Activated CD4-positive, alpha-beta T cell treated with anti-CD3 and anti-CD28 coated beads, Interleukin-2, amount 10 ng/mL, durations not matched to agents 24 days and 14 days (primary cell): ENCODE data around the gene INSYN2B. TPM values are rescaled to one million over a fixed set of nuclear protein-coding genes. Genes with fewer than 3 reads are reported as not detected.
A peak's percentile ranks its signal among the peaks of the same experiment; 100 is the strongest.
"Not testable (repeated sequence)": the region's sequence is repeated elsewhere in the genome, so short reads cannot be mapped to it uniquely, and the experiment has no call there.

Source experiments
- DNase-seq: peaks from one replicate; pipeline ENCODE4 v3.0.0; 2022
- H3K27ac Mint-ChIP-seq: one replicate; pipeline ENCODE4 v1.8.0; 2022; ENCODE audit warnings: mild to moderate bottlenecking, mixed read lengths
- H3K27me3 Mint-ChIP-seq: one replicate; pipeline ENCODE4 v1.8.0; 2022; ENCODE audit warnings: mixed read lengths
- H3K36me3 Mint-ChIP-seq: one replicate; pipeline ENCODE4 v1.8.0; 2022; ENCODE audit warnings: low read depth, mild to moderate bottlenecking, mixed read lengths
- H3K4me1 Mint-ChIP-seq: one replicate; pipeline ENCODE4 v1.8.0; 2021; ENCODE audit warnings: mixed read lengths
- H3K4me3 Mint-ChIP-seq: one replicate; pipeline ENCODE4 v1.8.0; 2022; ENCODE audit warnings: mild to moderate bottlenecking, moderate library complexity, mixed read lengths
- H3K9me3 Mint-ChIP-seq: one replicate; pipeline ENCODE4 v1.8.0; 2021; ENCODE audit warnings: mixed read lengths
- intact Hi-C: fragments of 100-400 bp; cut with micrococcal nuclease; formaldehyde crosslinking; loops from one replicate; pipeline ENCODE4 v1.15.1; 2023
- total RNA-seq: library from RNA; stranded (reverse); gene quantifications from 2 replicates; pipeline ENCODE4 v1.2.3, GENCODE V29; 2022

Gene INSYN2B
- total RNA-seq, 1 donor from 2014 or later = not detected

DNA sequence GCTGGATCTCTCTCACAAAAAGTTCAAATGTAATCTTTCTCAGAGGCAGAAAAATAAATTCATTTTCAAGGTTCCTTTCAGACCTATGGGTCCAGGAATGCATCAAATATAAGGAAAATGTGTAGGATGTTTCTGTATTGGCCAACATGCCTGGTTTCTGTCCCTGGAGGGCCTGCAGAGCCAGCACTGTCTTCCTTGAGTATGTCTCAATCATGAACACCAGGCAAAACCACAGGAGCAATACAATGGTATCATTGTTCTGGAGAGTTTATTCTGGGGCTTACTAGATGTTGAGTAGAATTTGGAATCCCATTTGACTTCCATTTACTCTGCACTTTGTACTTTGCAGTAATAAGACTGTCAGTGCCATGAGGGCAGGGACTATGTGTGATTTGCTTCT is 23.5 kb downstream of the INSYN2B start:
- H3K4me1 Mint-ChIP-seq = peaks cover 2% of the 10 kb centered on the region
- no peaks in the 10 kb centered on the region for H3K27me3 Mint-ChIP-seq
- no peaks in the 10 kb centered on the region for H3K9me3 Mint-ChIP-seq
- H3K4me3 Mint-ChIP-seq = no peak overlapping the region
- intact Hi-C loops = no loop called here
- H3K36me3 Mint-ChIP-seq = peaks cover 11% of the 10 kb centered on the region
- no peak overlapping the region for H3K27ac Mint-ChIP-seq
- no peak for DNase-seq

- no peak overlapping the region for H3K27ac Mint-ChIP-seq
- peaks cover 14% of the 10 kb centered on the region for H3K36me3 Mint-ChIP-seq
- DNase-seq = no peak
- no peaks in the 10 kb centered on the region for H3K9me3 Mint-ChIP-seq
- peaks cover 2% of the 10 kb centered on the region for H3K4me1 Mint-ChIP-seq
- no peak overlapping the region for H3K4me3 Mint-ChIP-seq
- no peaks in the 10 kb centered on the region for H3K27me3 Mint-ChIP-seq
- intact Hi-C loops = no loop called here
Observed at GRCh38 chr5:169956126-169956525, 24.2 kb downstream of the INSYN2B start.

- no peaks in the 10 kb centered on the region for H3K9me3 Mint-ChIP-seq
- intact Hi-C loops = no loop called here
- DNase-seq = no peak
- H3K36me3 Mint-ChIP-seq = peaks cover 21% of the 10 kb centered on the region
- H3K4me1 Mint-ChIP-seq = peaks cover 2% of the 10 kb centered on the region
- no peak overlapping the region for H3K4me3 Mint-ChIP-seq
- no peak overlapping the region for H3K27ac Mint-ChIP-seq
- H3K27me3 Mint-ChIP-seq = no peaks in the 10 kb centered on the region
Observed at GRCh38 chr5:169954786-169955185, 25.5 kb downstream of the INSYN2B start.

- H3K4me1 Mint-ChIP-seq, H3K9me3 Mint-ChIP-seq, H3K4me3 Mint-ChIP-seq, H3K27me3 Mint-ChIP-seq, intact Hi-C loops, DNase-seq, H3K27ac Mint-ChIP-seq: not testable (repeated sequence)
- peaks cover 33% of the 10 kb centered on the region for H3K36me3 Mint-ChIP-seq
Observed at GRCh38 chr5:169953196-169953595, 27.1 kb downstream of the INSYN2B start.

GRCh38 chr5:169950333-169950732 is 30.0 kb downstream of the INSYN2B start:
- Mint-ChIP-seq H3K27ac (no peak overlapping the region), H3K36me3 (peaks cover 45% of the 10 kb centered on the region), H3K27me3 (no peaks in the 10 kb centered on the region), H3K4me3 (no peak overlapping the region), H3K9me3 (no peaks in the 10 kb centered on the region), H3K4me1 (peaks cover 5% of the 10 kb centered on the region)
- DNase-seq = no peak
- intact Hi-C loops = no loop called here

- no peak for DNase-seq
- H3K9me3 Mint-ChIP-seq = no peaks in the 10 kb centered on the region
- intact Hi-C loops = no loop called here
- no peaks in the 10 kb centered on the region for H3K27me3 Mint-ChIP-seq
- H3K4me1 Mint-ChIP-seq = peaks cover 9% of the 10 kb centered on the region
- H3K36me3 Mint-ChIP-seq = peaks cover 34% of the 10 kb centered on the region
- H3K4me3 Mint-ChIP-seq = no peak overlapping the region
- no peak overlapping the region for H3K27ac Mint-ChIP-seq
Observed at GRCh38 chr5:169946743-169947295, 33.5 kb downstream of the INSYN2B start.

- no peak overlapping the region for H3K4me3 Mint-ChIP-seq
- H3K27me3 Mint-ChIP-seq = no peaks in the 10 kb centered on the region
- peak overlapping the region; percentile 55 for H3K27ac Mint-ChIP-seq
- peaks cover 9% of the 10 kb centered on the region for H3K4me1 Mint-ChIP-seq
- H3K36me3 Mint-ChIP-seq = peaks cover 28% of the 10 kb centered on the region
- intact Hi-C loops = no loop called here
- DNase-seq = no peak
- no peaks in the 10 kb centered on the region for H3K9me3 Mint-ChIP-seq
Observed at GRCh38 chr5:169945831-169946261, 34.4 kb downstream of the INSYN2B start.

DNA sequence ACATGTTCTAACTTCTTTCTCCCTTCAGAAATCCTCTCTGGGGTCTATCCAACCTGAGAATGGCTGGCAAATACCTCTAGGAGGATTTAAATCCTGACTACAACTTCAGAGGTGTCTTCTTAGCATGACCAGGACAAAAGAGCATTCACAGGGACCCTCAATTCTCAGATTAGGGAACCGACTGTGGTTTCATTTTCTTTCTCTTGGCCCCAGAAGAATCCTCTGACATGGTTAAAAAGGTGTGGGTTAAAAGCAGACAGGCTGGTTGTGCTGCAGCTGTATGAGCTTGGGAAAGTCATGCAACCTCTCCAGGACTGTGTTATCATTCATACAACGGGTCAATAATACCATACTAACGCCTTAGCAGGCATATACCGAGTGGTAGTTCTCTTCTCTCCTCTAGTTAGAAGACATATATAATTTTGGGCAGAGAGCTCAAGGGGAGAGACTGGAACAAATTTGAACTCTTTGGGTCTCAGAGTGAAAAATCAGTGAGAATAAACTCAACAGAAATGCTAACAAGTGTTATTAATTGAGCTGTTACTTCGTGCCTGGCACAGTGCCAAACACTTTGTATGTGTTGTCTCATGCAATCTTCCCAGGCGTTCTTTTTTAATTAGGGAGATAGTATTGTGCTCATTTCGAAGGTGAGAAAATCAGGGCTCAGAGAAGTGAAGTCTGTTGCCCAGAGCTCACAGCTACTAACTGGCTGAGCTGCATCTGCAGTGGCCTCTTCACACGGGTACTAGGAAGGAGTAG is 35.2 kb downstream of the INSYN2B start:
- H3K27ac Mint-ChIP-seq = no peak overlapping the region

GRCh38 chr5:169944115-169944514 is 36.2 kb downstream of the INSYN2B start:
- intact Hi-C loops = no loop called here
- H3K27ac Mint-ChIP-seq = peak overlapping the region; percentile 24

More for the DNA sequence above, 35.2 kb downstream of the INSYN2B start:
- no peaks in the 10 kb centered on the region for H3K9me3 Mint-ChIP-seq
- H3K4me3 Mint-ChIP-seq = no peak overlapping the region
- DNase-seq = no peak
- intact Hi-C loops = no loop called here
- peaks cover 25% of the 10 kb centered on the region for H3K36me3 Mint-ChIP-seq
- peaks cover 9% of the 10 kb centered on the region for H3K4me1 Mint-ChIP-seq
- H3K27me3 Mint-ChIP-seq = no peaks in the 10 kb centered on the region

GRCh38 chr5:169943026-169943425 is 37.3 kb downstream of the INSYN2B start:
- H3K27me3 Mint-ChIP-seq = no peaks in the 10 kb centered on the region
- no peak for DNase-seq
- intact Hi-C loops = no loop called here
- H3K4me1 Mint-ChIP-seq = peaks cover 9% of the 10 kb centered on the region
- H3K36me3 Mint-ChIP-seq = peaks cover 11% of the 10 kb centered on the region
- no peak overlapping the region for H3K27ac Mint-ChIP-seq
- H3K4me3 Mint-ChIP-seq = no peak overlapping the region
- no peaks in the 10 kb centered on the region for H3K9me3 Mint-ChIP-seq

More at GRCh38 chr5:169944115-169944514, 36.2 kb downstream of the INSYN2B start:
- DNase-seq = no peak
- Mint-ChIP-seq H3K27me3 (no peaks in the 10 kb centered on the region), H3K36me3 (peaks cover 20% of the 10 kb centered on the region), H3K4me3 (no peak overlapping the region), H3K9me3 (no peaks in the 10 kb centered on the region), H3K4me1 (peaks cover 9% of the 10 kb centered on the region)

- Mint-ChIP-seq H3K9me3 (no peaks in the 10 kb centered on the region), H3K4me3 (no peak overlapping the region), H3K27me3 (no peaks in the 10 kb centered on the region), H3K36me3 (peaks cover 9% of the 10 kb centered on the region), H3K4me1 (peaks cover 9% of the 10 kb centered on the region), H3K27ac (no peak overlapping the region)
- intact Hi-C loops = no loop called here
- no peak for DNase-seq
Observed at GRCh38 chr5:169942181-169942580, 38.1 kb downstream of the INSYN2B start.

GRCh38 chr5:169941542-169941941 is 38.8 kb downstream of the INSYN2B start:
- no peak overlapping the region for H3K4me3 Mint-ChIP-seq

DNA sequence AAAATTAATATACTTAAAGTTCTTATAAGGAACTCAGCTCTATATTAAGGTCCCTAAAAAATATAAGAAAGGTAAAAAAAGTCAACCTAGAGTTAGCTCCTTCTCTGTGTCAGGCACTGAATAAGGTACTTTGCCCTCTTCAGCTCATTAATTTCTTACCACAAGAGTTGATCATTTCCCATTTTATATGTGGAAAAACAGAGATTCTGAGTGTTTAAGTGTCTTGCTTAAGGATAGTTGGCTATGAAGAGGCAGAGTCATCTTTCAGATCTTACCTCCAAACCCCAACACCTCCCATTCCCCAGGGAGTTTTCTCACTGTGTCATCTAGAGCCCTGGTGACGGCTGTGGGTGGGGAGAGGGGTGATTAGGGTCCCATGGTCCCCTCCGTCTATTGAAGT is 40.6 kb downstream of the INSYN2B start:
- Mint-ChIP-seq H3K4me3 (no peak overlapping the region), H3K36me3 (peaks cover 12% of the 10 kb centered on the region), H3K27me3 (no peaks in the 10 kb centered on the region), H3K27ac (no peak overlapping the region), H3K9me3 (no peaks in the 10 kb centered on the region), H3K4me1 (peaks cover 14% of the 10 kb centered on the region)
- intact Hi-C loops = no loop called here
- DNase-seq = no peak

More at GRCh38 chr5:169941542-169941941, 38.8 kb downstream of the INSYN2B start:
- Mint-ChIP-seq H3K9me3 (no peaks in the 10 kb centered on the region), H3K4me1 (peaks cover 7% of the 10 kb centered on the region), H3K36me3 (peaks cover 7% of the 10 kb centered on the region), H3K27ac (no peak overlapping the region), H3K27me3 (no peaks in the 10 kb centered on the region)
- intact Hi-C loops = no loop called here
- no peak for DNase-seq

- DNase-seq = no peak
- no peak overlapping the region for H3K27ac Mint-ChIP-seq
- intact Hi-C loops = no loop called here
- H3K27me3 Mint-ChIP-seq = no peaks in the 10 kb centered on the region
- H3K4me1 Mint-ChIP-seq = peaks cover 23% of the 10 kb centered on the region
- H3K9me3 Mint-ChIP-seq = no peaks in the 10 kb centered on the region
- H3K4me3 Mint-ChIP-seq = no peak overlapping the region
- H3K36me3 Mint-ChIP-seq = peaks cover 12% of the 10 kb centered on the region
Observed at GRCh38 chr5:169938439-169938838, 41.9 kb downstream of the INSYN2B start.
